Brain microvascular endothelial cell (primary cell): ENCODE measurements around the gene ATP2B3.

ENCODE experiments used
- DNase-seq: peaks from one replicate; pipeline ENCODE4 v3.0.0-alpha.2; 2020
- H3K27ac ChIP-seq: fragments of 250-450 bp; sonication (Bioruptor Pico); 2 replicates; pipeline ENCODE4 v1.5.1; 2020; ENCODE audit warnings: mild to moderate bottlenecking, moderate library complexity
- H3K27me3 ChIP-seq: fragments of 250-450 bp; sonication (Bioruptor Pico); replicated peaks from 2 replicates; pipeline ENCODE4 v1.5.1; 2020; ENCODE audit warnings: mild to moderate bottlenecking
- H3K36me3 ChIP-seq: fragments of 250-450 bp; sonication (Bioruptor Pico); replicated peaks from 2 replicates; pipeline ENCODE4 v1.5.1; 2020; ENCODE audit warnings: mild to moderate bottlenecking
- H3K4me3 ChIP-seq: 2 replicates; pipeline ENCODE4 v1.5.1; 2011; ENCODE audit warnings: low read depth, mild to moderate bottlenecking, control low read depth, low read length, moderate library complexity
- in situ Hi-C: cut with HindIII; loops from 2 replicates; pipeline ENCODE4 v1.10.0; 2017; ENCODE audit warnings: low sequenced_read_pairs, low pct_ligation_motif_present
- TF ChIP-seq, protein P1 (sequence below): IDR thresholded peaks from 2 replicates; pipeline ENCODE4 v1.5.1; 2011; ENCODE audit warnings: low read depth, mild to moderate bottlenecking, moderate library complexity, low read length, control low read depth, inconsistent platforms; ENCODE audit errors: missing control alignments

The ATP2B3 gene

DNA sequence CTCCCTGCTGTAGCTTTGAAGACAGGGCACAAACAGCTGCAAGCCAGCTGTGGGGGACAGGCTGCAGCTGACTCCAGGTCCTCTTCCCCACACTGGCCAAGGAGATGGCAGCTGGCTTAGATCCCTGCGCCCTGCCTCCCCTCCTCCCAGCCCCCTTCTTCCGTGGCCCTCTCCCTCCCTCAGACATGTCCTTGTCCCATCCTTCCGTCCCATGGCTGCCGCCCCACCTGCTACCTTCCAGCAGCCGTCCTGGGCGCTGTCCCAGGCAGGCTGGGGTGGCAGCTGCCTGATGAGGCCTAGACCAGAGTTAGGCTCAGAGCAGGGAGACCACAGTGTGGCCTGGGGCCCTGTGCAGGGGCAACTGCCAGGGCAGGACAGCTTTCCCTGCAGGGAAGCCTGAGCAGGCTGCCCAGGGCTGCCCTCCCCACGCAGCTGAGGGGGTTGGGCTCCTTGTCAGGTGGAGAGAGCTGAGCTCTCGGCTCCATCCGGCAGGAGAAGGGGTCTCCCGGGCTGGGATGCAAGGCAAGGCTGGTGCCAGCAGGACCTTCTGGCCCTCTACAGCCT lies 26.0 kb upstream of the ATP2B3 start:
- no peak overlapping the region for H3K27ac ChIP-seq
- no peak for DNase-seq
- TF ChIP-seq, protein P1, sequence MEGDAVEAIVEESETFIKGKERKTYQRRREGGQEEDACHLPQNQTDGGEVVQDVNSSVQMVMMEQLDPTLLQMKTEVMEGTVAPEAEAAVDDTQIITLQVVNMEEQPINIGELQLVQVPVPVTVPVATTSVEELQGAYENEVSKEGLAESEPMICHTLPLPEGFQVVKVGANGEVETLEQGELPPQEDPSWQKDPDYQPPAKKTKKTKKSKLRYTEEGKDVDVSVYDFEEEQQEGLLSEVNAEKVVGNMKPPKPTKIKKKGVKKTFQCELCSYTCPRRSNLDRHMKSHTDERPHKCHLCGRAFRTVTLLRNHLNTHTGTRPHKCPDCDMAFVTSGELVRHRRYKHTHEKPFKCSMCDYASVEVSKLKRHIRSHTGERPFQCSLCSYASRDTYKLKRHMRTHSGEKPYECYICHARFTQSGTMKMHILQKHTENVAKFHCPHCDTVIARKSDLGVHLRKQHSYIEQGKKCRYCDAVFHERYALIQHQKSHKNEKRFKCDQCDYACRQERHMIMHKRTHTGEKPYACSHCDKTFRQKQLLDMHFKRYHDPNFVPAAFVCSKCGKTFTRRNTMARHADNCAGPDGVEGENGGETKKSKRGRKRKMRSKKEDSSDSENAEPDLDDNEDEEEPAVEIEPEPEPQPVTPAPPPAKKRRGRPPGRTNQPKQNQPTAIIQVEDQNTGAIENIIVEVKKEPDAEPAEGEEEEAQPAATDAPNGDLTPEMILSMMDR = no peak
- H3K27me3 ChIP-seq = no peaks in the 10 kb centered on the region
- no peak overlapping the region for H3K4me3 ChIP-seq
- in situ Hi-C loops = no loop called here
- no peaks in the 10 kb centered on the region for H3K36me3 ChIP-seq

DNA sequence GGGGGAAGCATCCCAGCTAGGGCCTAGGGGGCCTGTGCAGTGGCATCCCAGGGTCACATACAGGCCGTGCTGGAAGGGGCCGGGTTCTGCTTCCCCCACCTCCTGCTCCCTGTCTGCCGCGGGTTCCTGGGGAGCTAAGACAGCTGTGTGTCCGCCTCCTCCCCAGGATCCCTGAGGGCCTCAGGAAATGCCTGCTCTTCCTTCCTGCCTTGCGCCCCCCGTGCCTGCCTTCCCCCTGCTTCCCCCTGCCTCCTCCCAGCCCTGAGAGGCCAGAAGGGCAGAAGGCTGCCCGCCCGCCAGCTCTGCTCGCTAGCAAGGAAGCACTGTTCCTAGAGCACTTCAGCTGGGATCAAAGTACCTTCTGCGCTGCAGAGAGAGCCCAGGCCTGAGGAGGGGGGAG lies 25.5 kb upstream of the ATP2B3 start:
- Histone ChIP-seq H3K36me3 (no peaks in the 10 kb centered on the region), H3K4me3 (no peak overlapping the region), H3K27me3 (no peaks in the 10 kb centered on the region), H3K27ac (no peak overlapping the region)
- in situ Hi-C loops = no loop called here
- DNase-seq = no peak
- TF ChIP-seq, protein P1 = no peak

DNA sequence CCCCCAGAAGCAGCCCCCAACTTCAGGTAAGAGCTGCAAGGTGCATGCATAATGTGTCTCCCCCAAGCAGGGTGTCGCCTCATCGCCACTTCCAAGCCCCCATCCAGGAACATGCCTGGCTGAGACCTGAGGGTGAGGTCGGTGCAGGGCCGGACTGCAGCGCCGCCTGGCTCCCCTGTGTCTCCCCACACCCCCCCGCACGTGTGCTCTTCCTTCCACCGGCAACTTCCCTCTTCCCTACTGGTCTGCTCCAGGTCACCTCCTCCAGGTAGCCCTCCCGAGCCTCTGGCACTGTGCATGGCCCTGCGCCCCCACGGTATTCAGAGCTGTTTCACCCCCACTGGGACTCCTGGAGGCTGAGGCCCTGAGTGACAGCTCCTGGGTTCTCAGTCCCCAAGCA lies 24.9 kb upstream of the ATP2B3 start:
- Histone ChIP-seq H3K36me3 (no peaks in the 10 kb centered on the region), H3K4me3 (no peak overlapping the region), H3K27me3 (no peaks in the 10 kb centered on the region), H3K27ac (no peak overlapping the region)
- DNase-seq = no peak
- TF ChIP-seq, protein P1 = no peak
- in situ Hi-C loops = no loop called here

DNA sequence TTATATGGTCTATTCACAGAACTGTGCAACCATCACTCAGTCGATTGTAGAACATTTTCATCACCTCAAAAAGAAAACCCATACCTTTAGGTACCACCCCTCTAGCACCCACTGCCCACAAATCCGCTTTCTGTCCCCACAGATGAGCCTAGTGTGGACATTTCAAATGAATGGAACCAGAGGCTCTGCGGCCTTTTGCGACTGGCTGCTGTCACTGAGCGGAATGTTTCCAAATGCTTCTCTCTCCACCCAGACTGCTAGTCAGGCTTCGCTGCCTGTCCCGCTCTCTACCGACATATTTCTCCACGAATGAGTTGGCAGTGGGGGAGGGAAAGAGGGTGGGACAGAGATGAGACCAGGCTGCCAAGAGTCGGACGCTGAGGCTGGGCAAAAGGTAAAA lies 24.4 kb upstream of the ATP2B3 start:
- TF ChIP-seq, protein P1 = no peak
- H3K27me3 ChIP-seq = no peaks in the 10 kb centered on the region
- no peak for DNase-seq
- H3K27ac ChIP-seq = no peak overlapping the region
- no peaks in the 10 kb centered on the region for H3K36me3 ChIP-seq
- no peak overlapping the region for H3K4me3 ChIP-seq
- in situ Hi-C loops = no loop called here

- TF ChIP-seq, protein P1 = no peak
- in situ Hi-C loops = no loop called here
- DNase-seq = no peak
- peak overlapping the region; percentile 15 for H3K4me3 ChIP-seq
- H3K36me3 ChIP-seq = no peaks in the 10 kb centered on the region
- H3K27me3 ChIP-seq = no peaks in the 10 kb centered on the region
- no peak overlapping the region for H3K27ac ChIP-seq
These were observed 23.4 kb upstream of the ATP2B3 start for GRCh38 chrX:153494061-153494460.
